Mucosa of descending colon (tissue), 3 donors: ENCODE measurements around the gene MAZ. TPM values are rescaled to one million over a fixed set of nuclear protein-coding genes. Genes with fewer than 3 reads are reported as not detected.

Experiments
- ATAC-seq: fragments of 200-7000 bp; cut with Tn5 transposase; one replicate; pipeline ENCODE4 v1.9.1; 2020; ENCODE audit warnings: mild to moderate bottlenecking, moderate library complexity
- DNase-seq, 3 donors: peaks; one replicate each; pipeline ENCODE4 v3.0.0-alpha.2; 2020
- H3K36me3 ChIP-seq: fragments of 200-600 bp; one replicate; pipeline ENCODE4 v1.8.0; 2021; ENCODE audit warnings: low read depth, mild to moderate bottlenecking
- H3K4me1 ChIP-seq: fragments of 200-600 bp; one replicate; pipeline ENCODE4 v1.8.0; 2021; ENCODE audit warnings: low read depth, mild to moderate bottlenecking
- H3K4me3 ChIP-seq: fragments of 200-600 bp; one replicate; pipeline ENCODE4 v1.8.0; 2021; ENCODE audit warnings: mild to moderate bottlenecking
- H3K9me3 ChIP-seq: fragments of 200-600 bp; one replicate; pipeline ENCODE4 v1.8.0; 2021; ENCODE audit warnings: mild to moderate bottlenecking
- intact Hi-C, 2 donors: fragments of 100-400 bp; cut with DNase I in 1 of 2; cut with micrococcal nuclease in 1 of 2; formaldehyde crosslinking; loops; one replicate each; pipeline versions ENCODE4 v1.11.0 to v1.11.1; 2022; cut with DNase I, micrococcal nuclease
- total RNA-seq, 3 donors: library from RNA; stranded (reverse); fragmentation: NEBNext Ultra II Directional in 2 of 3; extraction: Animal tissue kit (Norgen Biotek cat#: 25700) in 2 of 3; gene quantifications; one replicate each; pipeline versions ENCODE4 v1.2.1 to v1.2.4, GENCODE V29; 2021 to 2023
- TF ChIP-seq, protein P1 (sequence below): fragments of 200-600 bp; IDR thresholded peaks from one replicate; pipeline ENCODE4 v1.8.0; 2022; ENCODE audit warnings: antibody characterized with exemption, mild to moderate bottlenecking
- donor health status: DM: no; HTN: no; CAD: no; lungs with moderate emphysema.
- donor health status: DM: no; HTN: no; CAD: no.
- donor health status: DM: no; HTN: yes; CAD: no.

Gene MAZ
- total RNA-seq, 3 donors from 2014 or later, result 224 to 415 (median 225) TPM

DNA sequence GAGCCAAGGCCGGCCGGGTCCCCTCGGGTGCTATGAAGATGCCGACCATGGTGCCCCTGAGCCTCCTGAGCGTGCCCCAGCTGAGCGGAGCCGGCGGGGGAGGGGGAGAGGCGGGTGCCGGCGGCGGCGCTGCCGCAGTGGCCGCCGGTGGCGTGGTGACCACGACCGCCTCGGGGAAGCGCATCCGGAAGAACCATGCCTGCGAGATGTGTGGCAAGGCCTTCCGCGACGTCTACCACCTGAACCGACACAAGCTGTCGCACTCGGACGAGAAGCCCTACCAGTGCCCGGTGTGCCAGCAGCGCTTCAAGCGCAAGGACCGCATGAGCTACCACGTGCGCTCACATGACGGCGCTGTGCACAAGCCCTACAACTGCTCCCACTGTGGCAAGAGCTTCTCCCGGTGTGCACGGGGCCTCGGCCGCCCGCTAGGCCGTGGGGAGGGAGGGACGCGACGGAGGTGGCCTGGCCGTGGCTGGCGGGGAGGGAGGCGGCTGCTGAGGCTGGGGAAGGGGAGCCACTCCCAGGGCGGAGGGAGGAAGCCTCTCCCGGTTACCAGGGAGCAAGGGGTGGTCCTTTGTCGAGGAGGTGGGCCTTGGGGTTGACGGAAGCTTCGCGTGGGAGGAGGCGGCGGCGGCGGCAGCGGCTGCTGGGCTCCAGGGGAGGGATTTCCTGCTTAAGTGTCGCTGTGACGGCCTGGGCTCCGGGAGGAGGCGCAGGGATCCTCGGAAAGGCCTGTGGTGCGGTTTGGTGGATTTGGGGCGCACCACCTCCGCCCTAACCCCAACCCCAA lies 1.3 kb downstream of the MAZ start:
- peak overlapping the region; percentile 54 for H3K4me3 ChIP-seq
- peak; percentile 91 to 94 (median 94) for DNase-seq
- TF ChIP-seq, protein P1, sequence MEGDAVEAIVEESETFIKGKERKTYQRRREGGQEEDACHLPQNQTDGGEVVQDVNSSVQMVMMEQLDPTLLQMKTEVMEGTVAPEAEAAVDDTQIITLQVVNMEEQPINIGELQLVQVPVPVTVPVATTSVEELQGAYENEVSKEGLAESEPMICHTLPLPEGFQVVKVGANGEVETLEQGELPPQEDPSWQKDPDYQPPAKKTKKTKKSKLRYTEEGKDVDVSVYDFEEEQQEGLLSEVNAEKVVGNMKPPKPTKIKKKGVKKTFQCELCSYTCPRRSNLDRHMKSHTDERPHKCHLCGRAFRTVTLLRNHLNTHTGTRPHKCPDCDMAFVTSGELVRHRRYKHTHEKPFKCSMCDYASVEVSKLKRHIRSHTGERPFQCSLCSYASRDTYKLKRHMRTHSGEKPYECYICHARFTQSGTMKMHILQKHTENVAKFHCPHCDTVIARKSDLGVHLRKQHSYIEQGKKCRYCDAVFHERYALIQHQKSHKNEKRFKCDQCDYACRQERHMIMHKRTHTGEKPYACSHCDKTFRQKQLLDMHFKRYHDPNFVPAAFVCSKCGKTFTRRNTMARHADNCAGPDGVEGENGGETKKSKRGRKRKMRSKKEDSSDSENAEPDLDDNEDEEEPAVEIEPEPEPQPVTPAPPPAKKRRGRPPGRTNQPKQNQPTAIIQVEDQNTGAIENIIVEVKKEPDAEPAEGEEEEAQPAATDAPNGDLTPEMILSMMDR, result peak; percentile 39
- no peaks in the 10 kb centered on the region for H3K36me3 ChIP-seq
- intact Hi-C loops, result no loop called here
- peaks cover 50% of the 10 kb centered on the region for H3K4me1 ChIP-seq
- ATAC-seq, result peak; percentile 40
- H3K9me3 ChIP-seq, result no peaks in the 10 kb centered on the region

DNA sequence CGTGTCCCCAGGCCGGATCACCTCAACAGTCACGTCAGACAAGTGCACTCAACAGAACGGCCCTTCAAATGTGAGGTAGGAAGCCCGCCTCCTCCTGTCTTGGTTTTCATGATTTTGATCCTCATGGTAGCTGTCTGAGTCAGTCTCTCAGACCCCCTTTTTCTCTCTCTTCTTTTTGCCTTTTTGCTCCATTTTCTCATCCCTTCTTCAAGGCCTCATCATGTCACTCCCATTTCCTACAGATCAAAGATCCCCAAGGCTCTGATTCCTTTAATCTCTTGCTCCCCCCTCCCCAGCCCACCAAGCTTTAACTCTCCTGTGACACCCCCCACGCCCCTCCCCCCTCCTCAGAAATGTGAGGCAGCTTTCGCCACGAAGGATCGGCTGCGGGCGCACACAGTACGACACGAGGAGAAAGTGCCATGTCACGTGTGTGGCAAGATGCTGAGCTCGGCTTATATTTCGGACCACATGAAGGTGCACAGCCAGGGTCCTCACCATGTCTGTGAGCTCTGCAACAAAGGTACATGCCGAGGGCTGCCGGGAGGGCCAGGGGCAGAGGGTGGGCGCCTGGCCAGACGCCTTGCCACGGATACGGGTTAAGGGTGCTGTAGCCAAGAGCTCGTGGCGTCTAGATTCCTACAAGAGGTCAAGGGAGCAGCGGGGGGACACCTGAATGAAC lies 2.0 kb downstream of the MAZ start:
- DNase-seq (peak; percentile 59 to 72 (median 65)), ATAC-seq (no peak)

DNA sequence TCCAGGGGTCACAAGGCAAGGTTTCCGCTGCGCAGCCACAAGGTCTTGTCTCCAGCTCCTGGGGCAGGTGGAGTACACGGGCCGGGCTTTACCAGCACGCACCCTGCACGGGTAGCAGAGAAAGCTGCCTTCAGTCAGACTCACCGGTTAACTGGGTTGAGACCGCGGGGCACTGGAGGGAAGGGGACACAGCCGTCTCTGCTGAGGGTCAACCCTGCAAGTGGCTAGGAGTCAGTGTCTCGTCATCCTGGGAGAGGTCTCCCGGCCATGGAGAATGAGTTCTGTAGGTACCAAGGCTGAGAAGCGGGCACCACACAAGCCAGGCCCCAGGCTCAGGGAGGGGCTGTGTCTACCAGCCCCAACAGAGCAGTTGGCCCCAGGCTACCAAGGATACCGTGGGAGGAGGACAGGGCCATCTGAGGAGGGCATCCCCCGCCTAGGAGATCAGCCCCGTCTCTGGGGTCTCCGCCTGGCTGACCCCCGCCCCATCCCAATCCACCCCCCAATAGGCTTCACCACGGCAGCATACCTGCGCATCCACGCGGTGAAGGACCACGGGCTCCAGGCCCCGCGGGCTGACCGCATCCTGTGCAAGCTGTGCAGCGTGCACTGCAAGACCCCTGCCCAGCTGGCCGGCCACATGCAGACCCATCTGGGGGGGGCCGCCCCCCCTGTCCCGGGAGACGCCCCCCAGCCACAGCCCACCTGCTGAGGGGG lies 2.9 kb downstream of the MAZ start:
- no peaks in the 10 kb centered on the region for H3K9me3 ChIP-seq
- H3K4me1 ChIP-seq, result peaks cover 53% of the 10 kb centered on the region
- intact Hi-C loops, result no loop called here
- H3K4me3 ChIP-seq, result no peak overlapping the region
- ATAC-seq (no peak), DNase-seq (peak in 2 of 3 donors; percentile 62 to 72)
- H3K36me3 ChIP-seq, result no peaks in the 10 kb centered on the region
- TF ChIP-seq, protein P1, result no peak

More for the DNA sequence above, 2.0 kb downstream of the MAZ start:
- intact Hi-C loops, result no loop called here
- H3K4me3 ChIP-seq, result no peak overlapping the region
- no peaks in the 10 kb centered on the region for H3K36me3 ChIP-seq
- H3K4me1 ChIP-seq, result peaks cover 56% of the 10 kb centered on the region
- no peaks in the 10 kb centered on the region for H3K9me3 ChIP-seq
- TF ChIP-seq, protein P1, result no peak

DNA sequence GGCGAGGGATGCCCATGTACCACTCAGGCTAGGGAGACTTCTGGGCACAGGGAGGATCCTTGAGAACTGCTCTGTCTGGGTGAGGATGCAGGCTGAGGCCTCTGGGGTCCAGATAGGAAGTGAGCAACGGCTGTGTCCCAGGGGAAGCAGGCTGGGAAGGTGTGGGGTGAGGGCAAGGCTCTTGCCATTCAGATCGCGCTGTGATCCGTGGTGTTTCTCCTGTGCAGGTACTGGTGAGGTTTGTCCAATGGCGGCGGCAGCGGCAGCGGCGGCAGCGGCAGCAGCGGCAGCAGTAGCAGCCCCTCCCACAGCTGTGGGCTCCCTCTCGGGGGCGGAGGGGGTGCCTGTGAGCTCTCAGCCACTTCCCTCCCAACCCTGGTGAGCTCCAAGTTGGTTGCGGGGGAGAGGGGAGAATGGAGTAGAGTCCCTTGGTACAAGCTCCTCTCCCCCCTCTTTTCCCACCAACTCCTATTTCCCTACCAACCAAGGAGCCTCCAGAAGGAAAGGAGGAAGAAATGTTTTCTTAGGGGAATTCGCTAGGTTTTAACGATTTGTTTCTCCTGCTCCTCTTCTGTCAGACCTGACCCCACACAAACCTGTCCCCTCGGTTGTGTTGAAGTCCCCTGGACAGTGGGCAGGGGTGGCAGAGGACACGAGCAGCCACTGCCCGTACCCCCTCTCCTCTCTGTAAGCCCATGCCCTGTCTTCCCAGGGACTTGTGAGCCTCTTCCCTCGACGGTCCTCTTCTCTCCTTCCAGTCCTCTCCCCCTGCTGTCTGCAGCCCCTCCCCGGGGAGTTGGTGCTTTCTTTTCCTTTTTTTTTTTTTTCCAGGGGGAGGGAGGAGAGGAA lies 3.7 kb downstream of the MAZ start:
- intact Hi-C loops, result no loop called here
- ATAC-seq (no peak), DNase-seq (peak; percentile 33 to 74 (median 57))
- Histone ChIP-seq H3K4me3 (no peak overlapping the region), H3K36me3 (no peaks in the 10 kb centered on the region), H3K9me3 (no peaks in the 10 kb centered on the region), H3K4me1 (peaks cover 56% of the 10 kb centered on the region)
- TF ChIP-seq, protein P1, result no peak

DNA sequence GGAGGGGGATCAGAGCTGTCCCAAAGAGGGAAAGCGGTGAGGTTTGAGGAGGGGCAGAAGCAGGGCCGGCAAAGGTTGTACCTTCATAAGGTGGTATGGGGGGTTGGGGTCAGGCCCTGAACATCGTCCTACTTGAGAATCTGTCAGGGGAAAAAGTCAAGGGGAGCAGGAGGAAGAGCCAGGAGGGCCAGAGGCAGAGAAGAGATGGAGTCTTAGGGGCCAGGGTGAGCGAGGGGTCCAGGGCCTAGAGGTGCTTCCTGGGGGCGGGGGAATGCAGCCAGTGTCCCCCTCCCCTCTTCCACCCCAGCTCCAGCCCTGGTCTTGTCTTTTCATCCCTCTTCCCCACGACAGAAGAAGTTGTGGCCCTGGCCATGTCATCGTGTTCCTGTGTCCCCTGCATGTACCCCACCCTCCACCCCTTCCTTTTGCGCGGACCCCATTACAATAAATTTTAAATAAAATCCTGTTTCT lies 4.4 kb downstream of the MAZ start:
- TF ChIP-seq, protein P1, result no peak
- ATAC-seq, result no peak
- intact Hi-C loops, result no loop called here
- Histone ChIP-seq H3K4me1 (peaks cover 60% of the 10 kb centered on the region), H3K4me3 (no peak overlapping the region), H3K36me3 (no peaks in the 10 kb centered on the region), H3K9me3 (no peaks in the 10 kb centered on the region)
- DNase-seq, result peak in 1 of 3 donors; percentile 53
